Cerebellar cortex (tissue), 1 donor: ENCODE results near the gene CACNA2D3.
A peak's percentile ranks its signal among the peaks of the same experiment; 100 is the strongest.

Source experiments
- DNase-seq: peaks from one replicate; pipeline ENCODE4 v3.0.0-alpha.2; 2015; ENCODE audit warnings: low spot score

Gene CACNA2D3

DNA sequence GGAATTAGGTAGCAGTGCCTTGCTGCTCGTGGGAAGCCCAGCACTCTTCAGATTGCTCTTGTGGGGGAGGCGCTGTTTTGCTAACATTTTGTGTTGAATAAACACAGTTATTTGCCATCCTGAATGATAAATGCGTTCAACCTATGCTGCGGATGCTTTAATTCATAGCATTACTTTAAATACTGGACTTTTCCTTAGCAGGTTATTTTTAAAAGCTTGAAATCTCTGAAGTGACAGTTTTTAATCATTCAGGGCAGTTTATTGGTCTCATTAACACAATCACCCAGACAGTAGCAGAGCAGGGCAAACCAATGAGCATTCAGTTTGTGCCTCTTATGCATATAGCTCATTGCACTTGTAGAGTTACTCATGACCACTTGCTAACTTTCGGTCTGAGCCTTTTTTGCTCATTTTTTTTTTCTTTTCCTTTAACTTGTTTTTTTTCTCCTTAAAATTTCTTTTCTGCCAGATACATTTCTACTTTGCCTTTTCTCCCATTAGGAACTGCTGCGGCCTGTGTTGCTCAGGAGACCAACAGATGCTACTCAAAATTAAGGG is 5.2 kb downstream of the CACNA2D3 start:
- no peak for DNase-seq

DNA sequence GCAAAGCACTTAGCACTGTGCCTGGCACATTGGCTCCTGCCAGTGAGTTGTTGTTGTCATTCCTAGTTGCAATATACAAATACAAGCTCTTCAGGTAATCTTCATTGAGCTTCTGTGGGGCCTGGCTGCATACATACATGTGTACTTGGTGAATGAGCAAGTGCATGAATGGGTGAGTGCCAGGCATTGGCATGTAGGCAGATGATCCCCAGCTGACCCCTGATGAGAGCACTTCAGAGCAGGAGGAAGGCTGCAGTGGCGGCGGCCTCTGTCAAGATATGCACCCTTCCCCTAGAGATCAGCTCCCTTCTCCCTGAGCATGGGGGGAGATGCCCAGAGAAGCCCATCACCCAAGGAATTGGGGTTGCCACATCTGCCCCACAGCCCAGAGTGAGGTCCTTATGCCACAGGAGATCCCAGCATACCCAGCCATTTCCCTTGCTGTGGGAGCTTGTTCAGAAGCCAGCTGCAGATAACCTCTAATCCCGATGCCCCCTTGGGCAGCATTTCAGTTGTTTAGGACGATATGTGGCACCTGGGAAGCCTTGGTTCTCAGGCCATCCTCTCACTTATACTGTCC is 8.8 kb downstream of the CACNA2D3 start:
- no peak for DNase-seq

DNA sequence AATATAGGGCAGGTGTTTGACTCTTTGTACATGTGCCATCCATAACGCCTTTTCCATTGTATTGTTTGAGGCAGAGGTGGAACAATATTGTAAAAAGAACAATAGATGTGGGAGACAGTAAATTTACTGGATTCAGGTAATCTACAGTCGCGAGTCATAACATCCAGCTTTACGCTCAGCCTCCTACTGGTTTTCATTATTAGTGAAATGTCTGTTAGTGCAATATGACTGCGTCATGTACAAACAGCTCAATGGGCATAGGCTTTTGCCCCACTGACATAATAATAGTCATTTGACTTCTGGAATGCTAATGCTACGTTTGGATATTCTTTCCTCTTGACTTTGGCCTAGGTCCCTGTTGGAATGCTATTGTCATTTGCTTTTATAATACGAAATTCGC is 9.5 kb downstream of the CACNA2D3 start:
- DNase-seq: no peak

DNA sequence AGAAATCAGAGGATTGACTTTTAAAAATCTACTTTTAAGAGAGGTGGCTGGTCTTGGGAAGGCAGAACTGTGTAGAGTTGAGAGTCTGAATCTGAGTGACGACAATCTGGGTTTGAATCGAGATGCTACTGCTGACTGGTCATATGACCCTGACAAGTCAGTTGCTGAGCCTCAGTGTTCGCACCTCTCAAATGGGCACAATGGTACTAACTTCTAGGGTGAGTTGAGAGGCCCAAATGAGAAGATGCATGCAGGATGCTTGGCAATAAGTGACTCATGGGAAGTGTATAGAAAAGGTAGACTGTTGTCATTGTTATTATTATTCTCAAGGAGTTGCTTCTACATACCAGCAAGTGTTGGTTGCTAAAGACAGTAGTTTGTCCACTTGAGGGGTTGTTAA is 10.3 kb downstream of the CACNA2D3 start:
- no peak for DNase-seq

DNA sequence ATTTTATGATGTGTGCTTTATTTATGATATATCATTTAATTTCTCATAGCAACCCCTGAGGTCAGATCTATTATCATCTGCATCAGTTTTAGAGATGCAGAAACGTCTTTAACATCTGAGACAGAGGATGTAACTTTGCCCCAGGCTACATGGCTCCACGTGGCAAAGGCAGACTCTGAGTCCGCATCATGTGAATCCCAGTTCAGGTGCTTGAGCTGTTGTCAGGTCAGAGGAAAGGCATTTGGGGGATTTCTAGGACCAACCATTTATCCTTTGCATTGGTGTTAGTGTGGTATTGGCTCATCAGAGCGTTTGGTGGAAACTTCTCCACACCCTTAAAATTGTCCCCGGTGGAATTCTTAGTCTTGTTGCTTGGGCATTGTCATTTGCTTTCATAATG is 10.8 kb downstream of the CACNA2D3 start:
- DNase-seq: no peak

DNA sequence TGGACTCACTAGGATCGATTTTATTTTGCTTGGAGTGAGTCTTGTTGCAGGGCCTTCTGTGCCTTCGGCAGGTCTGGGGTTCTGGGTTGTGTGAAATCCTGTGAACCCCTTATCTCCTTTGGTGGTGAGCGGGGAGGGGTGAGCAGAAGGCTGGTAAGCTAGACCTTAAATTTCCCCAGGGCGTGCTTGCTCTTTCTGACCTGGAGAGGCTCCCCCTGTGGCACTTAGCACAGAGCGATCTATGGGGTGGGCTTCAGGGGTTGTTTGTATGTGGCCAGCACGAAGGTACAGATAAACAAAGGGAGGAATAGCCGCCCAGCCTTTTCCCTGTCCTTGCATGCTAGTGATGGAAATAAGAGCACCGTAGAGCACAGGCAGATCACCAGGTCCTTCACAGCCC is 11.8 kb downstream of the CACNA2D3 start:
- DNase-seq: no peak

- no peak for DNase-seq
Measured at GRCh38 chr3:54134713-54135112, 12.4 kb downstream of the CACNA2D3 start.

GRCh38 chr3:54137311-54137710 is 15.0 kb downstream of the CACNA2D3 start:
- no peak for DNase-seq

DNA sequence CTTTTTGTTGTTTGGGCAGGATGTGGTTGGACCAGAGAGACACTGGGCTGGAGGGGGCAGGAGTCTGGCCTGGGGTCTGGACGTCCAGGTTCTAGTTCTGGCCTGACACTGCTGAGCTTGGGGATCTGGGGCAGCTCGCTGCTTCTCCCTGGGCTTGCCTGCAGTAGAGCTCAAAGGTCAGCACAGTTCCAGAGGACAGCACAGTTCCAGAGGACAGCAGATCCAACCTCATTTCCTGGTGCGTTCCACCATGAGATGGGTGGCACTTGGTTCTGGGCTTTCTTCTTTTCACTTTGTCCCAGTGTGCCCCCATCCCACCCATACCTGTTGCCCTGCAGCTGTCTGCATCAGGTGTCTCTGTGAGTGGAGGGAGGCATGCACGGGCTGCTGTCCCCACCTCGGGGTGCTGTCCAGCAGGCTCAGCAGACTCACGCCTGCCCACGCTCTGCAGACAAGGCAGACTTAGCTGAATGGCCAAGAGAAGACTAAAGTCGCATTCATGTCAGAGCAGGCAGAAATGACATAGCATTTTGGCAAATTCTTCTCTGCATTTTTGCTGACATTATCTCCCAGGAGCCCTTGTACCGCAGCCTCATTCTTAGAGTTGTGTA is 16.7 kb downstream of the CACNA2D3 start:
- no peak for DNase-seq

DNA sequence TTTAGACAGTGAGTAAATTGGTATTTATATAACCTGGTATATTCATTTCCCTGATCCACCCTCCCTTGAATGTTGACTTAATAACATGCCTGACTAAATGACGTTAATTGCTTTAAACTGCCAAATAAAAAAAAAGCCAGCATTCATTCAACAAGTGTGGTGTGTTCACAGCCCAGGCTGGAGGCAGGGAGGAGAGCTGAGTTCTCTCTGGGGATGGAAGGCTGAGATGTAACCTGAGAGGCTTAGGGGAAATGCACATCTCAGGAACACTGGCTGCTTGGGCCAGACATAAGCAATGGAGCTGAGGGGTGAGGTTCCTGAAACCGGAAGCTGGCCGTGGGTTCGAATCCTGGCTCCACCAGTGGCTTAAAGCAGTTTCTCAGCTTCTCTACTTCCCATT is 17.3 kb downstream of the CACNA2D3 start:
- no peak for DNase-seq

- DNase-seq: no peak
Measured at GRCh38 chr3:54144284-54144683, 21.9 kb downstream of the CACNA2D3 start.

DNA sequence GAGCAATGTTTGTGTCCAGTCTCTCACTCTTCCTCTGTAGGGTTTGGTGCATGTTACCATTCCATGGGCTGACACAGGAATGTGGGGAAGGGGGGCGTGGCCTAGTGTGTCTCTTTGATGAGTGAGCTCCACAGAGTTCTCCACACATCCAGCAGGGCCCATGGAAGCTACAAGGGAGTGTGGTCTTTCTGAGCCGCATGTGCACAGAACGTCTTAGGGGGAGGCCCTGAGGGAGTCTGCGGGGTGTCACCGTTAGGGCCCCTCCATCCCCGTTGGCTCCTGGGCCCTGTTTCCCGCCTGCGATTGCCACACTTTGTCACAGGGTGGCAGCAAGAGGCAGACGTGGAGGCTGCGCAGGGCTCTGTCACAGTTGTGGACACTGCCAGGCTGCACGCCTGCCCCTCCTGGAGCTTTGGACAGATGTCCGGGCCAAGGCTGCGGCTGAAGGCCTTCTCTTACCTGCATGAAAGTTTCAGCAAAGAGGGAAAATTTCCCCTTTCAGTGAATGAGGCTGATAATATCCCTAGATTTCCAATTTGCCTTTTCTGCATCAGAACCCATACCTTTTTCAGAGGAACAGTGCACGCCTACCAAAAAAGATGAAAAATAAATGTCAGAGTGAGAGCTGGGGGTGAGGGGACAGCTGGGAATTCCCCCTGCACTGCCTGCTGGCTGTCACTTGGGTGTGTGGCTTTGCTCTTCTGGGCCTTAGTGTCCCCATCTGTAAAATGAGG is 24.3 kb downstream of the CACNA2D3 start:
- peak; percentile 52 for DNase-seq

- no peak for DNase-seq
Measured at GRCh38 chr3:54150864-54151467, 28.6 kb downstream of the CACNA2D3 start.

DNA sequence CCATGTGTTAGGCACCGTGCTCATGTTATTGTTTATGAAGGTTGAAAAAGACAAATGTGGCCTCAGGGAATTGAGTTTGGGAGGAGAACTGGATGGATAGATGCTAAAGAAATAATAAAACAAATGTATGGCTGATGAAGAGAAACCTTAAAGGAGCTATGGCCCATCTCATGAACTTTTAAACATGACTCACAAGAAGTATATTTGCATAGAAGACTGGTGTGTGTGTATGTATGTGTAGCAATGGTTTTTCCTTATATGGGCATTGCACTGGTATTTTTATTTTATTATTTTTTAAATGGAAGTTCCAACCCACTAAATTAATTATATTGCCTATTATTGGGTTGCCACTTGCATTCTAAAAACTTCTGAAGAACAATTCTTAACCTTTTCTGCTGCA is 31.1 kb downstream of the CACNA2D3 start:
- no peak for DNase-seq

DNA sequence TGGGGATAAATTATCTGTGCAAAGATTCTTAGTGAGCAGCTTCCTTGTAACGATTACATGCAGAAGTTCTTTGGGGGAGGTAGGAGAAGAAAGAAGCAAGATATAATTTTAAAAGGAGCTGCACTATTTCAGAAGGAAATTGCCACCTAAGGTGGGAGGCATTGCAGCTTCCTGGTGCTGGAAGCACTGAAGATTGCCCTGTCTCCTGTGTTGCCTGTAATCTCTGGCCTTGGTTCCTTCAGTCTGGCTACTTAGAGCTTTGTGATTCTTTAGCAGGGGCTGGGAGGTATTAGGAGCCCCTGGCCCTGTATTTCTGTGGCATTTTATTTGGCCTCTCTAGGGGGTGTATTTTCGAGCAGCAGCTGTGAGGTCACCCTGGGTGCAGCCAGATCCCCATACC is 35.5 kb downstream of the CACNA2D3 start:
- DNase-seq: no peak

DNA sequence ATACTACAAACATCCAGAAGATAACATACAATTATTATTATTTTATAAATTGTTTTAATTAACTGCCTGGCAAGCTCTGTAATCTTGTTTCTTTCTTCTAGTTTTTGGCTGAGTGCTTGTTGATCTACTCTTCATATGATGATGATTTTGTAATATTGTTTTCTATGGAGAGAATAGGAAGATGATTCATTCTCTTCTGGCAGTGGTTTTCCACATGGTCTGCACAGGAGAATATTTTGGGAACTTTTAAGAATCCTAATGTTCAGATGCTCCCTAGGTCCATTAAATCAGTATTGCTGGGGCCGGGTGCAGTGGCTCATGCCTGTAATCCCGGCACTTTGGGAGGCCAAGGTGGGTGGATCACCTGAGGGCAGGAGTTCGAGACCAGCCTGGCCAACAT is 37.6 kb downstream of the CACNA2D3 start:
- no peak for DNase-seq

DNA sequence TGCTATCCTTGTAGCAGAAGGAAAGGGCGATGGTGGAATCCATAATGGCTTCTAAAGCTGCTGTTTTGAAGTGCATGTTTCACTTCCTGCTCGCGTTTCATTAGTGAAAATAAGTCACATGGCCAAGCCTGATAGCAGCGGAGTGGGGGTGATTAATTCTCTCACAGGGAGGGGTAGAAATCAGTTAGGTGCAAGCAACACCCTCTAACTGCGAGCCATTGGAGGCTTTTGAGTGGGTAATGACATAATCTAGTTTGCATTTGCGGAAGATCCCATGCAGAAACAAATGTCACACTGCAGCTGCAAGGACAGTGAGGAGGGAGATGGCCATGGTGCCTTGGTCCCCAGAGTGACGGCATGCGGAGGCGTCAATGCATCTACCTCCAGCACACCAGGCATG is 41.1 kb downstream of the CACNA2D3 start:
- no peak for DNase-seq

- no peak for DNase-seq
Measured at GRCh38 chr3:54164192-54164975, 42.0 kb downstream of the CACNA2D3 start.

DNA sequence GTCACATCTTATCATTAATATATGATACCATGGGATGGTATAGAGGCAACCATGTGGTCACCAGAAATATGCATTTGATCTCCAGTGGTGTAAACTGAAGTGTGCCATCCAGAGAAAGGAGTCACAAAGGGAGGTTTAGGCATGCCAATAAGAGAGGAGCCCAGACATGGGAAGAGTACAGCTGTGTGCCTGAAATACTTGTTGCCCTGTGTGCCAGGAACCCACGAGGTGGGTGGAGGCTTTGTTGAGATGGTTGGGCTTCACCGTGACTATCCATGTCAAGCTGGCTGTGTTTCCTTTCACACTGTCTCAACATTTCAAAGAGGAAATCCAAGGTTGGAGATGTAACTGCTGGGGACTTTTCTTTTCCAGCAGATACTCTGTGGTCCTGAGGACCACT is 43.5 kb downstream of the CACNA2D3 start:
- DNase-seq: no peak

DNA sequence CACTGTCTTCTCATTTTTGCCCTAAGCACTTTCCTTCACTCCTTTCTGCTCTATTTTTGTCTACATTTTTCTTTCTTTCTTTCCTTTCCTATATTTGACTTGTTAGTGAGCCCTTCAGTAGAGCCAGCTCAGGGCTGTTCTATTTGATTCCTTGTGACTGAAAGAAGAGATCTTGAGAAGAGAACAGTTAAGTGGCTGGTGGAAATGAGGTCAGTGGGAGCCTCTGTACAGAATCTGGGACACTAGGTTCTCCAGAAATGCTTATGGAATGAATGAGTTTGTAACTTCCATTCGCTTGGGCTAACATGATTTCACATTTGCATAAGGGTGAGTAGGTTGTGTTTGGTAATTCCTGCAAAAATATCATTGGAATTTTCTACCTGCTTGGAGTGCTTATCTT is 45.6 kb downstream of the CACNA2D3 start:
- DNase-seq: no peak

- DNase-seq: no peak
Measured at GRCh38 chr3:54168451-54168850, 46.1 kb downstream of the CACNA2D3 start.

DNA sequence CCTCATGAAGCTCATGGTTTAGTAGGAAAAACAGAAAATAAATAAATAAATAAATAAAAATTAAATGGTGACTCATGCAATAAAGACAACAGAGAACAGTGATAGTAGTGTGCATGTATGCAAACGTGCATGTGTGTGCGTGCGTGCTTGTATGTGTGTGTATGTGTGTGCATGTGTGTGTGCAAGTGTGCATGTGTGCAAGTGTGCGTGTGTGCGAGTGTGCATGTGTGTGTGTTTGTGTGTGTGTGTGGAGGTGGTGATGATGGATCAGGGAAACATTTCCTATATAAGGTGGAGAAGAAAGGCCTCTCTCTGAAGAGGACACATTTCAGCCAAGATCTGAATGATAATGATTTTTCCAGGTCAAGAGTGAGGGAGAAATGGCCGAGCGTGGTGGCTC is 47.2 kb downstream of the CACNA2D3 start:
- no peak for DNase-seq
